SW480 (cell line): ENCODE measurements around the gene RPS19BP1.
"Not testable (repeated sequence)": the region's sequence is repeated elsewhere in the genome, so short reads cannot be mapped to it uniquely, and the experiment has no call there.

Experiments used
- DNase-seq: peaks from one replicate; pipeline ENCODE4 v3.0.0-alpha.2; 2016; ENCODE audit warnings: low spot score

RPS19BP1 gene

DNA sequence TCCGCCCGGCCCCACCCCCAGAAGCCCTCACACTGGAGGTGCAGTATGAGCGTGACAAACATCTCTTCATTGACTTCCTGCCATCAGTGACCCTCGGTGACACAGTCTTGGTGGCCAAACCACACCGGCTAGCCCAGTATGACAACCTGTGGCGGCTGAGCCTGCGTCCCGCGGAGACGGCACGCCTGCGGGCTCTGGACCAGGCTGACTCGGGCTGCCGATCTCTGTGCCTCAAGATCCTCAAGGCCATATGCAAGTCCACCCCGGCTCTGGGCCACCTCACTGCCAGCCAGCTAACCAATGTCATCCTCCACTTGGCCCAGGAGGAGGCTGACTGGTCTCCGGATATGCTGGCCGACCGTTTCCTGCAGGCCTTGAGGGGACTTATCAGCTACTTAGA is 18.8 kb downstream of the RPS19BP1 start:
- DNase-seq = no peak

DNA sequence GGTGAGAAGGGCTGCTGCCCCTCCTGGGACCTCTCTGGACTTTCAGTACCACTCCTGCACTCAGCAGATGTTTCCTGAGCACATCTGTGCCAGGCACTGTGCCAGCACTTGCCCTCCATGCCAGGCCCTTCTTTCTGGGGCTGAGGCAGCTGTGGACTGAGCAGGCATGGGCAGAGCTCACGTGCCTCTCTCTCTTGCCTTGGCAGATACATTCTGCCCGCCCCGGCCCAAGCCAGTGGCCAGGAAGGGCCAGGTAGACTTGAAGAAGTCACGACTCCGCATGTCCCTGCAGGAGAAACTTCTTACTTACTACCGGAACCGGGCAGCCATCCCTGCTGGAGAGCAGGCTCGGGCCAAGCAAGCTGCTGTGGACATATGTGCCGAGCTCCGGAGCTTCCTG is 20.5 kb downstream of the RPS19BP1 start:
- DNase-seq = no peak

DNA sequence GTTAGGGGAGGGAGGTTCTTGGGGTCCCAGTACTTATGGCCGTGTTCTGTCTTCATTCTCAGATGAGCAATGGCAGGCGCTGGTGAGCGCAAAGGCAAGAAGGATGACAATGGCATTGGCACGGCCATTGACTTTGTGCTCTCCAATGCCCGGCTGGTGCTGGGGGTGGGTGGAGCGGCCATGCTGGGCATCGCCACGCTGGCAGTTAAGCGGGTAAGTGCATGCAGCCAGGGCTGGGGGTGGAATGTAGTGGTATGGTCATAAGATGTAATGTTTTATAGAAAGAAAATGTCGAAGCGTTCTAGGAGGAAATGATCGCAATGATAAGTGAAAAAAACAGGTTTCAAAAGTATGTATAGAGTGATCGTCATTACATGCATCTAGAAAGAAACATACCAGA is 21.3 kb downstream of the RPS19BP1 start:
- no peak for DNase-seq

DNA sequence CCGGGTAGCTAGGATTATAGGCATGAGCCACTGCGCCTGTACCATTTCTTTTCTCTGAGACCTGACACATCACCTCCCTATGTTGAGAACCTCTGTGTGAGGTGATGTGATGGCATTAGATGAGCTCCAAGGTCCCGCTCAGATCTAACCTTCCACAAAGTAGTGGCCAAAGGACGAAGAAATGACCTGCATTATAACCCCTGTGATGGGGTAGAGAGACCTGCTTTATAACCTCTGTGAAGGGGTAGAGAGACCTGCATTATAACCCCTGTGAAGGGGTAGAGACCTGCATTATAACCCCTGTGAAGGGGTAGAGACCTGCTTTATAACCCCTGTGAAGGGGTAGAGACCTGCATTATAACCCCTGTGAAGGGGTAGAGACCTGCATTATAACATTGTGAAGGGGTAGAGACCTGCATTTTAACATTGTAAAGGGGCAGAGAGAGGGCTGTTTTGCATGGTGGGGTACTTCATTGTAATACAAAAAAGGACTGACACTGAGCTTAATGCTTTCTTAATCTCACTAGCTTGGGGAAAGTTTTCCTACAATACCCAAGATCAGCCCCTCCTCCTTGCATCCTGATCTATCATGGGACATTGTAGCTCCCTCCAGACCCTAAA is 21.9 kb downstream of the RPS19BP1 start:
- no peak for DNase-seq

DNA sequence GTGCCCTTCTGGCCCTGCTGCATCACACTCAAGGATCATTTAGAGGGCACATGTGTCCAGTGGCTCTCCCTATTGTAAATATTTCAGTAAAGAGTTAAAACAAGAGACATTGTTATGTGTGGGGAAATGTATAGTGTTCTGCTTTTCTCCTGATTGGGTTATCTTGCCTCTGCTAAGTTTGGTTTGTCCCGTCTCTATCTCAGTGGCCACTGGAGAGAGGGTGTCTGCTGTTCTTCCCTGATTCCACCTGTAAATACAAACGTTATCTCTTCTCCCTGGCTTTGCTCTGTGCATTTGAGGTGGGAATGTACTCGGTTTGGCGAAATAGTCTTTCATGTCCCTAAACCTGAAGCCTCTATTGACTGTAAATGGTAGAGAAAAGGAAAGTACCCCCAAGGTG is 24.2 kb downstream of the RPS19BP1 start:
- DNase-seq = no peak

DNA sequence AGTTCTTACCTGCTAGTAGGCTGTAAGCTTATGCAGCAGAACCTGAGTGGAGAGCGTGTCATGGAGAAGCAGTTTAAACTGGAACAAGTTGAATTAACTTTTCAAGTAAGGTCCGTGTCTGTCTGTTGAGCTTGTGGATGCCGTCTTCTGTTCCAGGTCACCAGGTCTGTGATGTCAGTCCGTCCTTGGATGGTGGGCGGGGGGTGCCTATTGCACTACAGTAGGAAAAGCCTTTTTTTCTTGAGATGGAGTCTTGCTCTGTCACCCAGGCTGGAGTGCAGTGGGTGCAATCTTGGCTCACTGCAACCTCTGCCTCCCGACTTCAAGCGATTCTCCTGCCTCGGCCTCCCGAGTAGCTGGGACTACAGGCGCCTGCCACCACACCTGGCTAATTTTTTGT is 25.5 kb downstream of the RPS19BP1 start:
- not testable (repeated sequence) for DNase-seq

DNA sequence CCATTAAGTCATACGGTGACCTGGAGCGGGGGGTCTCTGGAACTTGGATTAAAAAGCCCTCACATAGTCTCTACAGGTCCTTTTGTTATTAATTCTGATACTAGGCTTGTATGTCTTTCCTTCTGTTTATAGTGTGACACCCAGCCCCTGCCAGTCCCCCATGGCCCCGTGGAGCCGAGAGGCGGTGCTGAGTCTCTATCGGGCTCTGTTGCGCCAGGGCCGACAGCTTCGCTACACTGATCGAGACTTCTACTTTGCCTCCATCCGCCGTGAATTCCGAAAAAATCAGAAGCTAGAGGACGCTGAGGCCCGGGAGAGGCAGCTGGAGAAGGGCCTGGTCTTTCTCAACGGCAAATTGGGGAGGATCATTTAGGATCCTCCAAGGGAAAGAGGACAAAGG is 28.5 kb downstream of the RPS19BP1 start:
- no peak for DNase-seq

DNA sequence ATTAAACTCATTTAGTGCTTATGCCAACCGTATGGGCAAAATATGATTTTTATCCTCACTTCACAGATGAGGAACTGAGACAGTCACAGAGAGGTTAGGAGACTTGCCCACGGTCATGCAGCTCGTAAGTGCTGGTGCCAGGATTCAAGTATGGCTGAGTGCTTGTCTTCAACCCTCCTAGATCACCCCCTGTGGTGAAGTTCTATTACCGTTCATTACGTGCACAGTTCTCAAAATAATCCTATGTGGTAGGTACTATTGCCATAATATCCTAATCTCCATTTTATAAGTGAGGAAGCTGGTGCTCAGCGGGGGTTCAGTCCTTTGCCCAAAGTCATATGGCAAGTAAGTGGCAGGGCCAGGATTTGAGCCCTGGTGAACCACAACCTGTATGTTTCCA is 28.9 kb downstream of the RPS19BP1 start:
- DNase-seq = no peak

DNA sequence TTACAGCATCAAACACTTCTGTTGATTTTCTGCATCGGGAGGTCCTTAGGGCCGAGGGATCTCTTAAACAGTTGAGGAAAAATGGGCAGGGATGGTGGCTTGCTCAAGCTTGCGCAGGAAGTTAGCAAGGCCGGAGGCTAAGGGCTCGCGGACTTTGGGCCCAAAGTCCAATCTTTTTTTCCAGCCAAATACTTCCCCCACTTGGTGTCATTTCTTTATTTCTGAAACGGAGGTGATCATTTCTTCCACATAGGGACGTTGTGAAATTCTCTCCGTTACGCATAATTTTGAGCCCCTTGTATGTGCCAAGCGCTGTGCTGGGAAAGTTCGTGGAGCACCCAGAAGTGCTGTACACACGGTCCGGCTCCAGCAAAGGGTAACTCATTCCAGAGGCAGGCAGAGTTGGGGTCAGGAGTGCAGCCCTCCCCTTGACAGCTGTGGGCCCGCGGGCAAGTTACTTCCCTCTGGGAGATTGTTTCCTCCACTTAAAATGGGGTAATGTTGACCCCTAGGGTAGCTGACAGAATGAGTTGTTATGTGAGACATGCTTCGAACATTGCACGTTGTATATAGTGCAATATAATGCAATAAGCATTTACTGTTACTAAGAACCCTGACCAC is 29.6 kb downstream of the RPS19BP1 start:
- DNase-seq = no peak

DNA sequence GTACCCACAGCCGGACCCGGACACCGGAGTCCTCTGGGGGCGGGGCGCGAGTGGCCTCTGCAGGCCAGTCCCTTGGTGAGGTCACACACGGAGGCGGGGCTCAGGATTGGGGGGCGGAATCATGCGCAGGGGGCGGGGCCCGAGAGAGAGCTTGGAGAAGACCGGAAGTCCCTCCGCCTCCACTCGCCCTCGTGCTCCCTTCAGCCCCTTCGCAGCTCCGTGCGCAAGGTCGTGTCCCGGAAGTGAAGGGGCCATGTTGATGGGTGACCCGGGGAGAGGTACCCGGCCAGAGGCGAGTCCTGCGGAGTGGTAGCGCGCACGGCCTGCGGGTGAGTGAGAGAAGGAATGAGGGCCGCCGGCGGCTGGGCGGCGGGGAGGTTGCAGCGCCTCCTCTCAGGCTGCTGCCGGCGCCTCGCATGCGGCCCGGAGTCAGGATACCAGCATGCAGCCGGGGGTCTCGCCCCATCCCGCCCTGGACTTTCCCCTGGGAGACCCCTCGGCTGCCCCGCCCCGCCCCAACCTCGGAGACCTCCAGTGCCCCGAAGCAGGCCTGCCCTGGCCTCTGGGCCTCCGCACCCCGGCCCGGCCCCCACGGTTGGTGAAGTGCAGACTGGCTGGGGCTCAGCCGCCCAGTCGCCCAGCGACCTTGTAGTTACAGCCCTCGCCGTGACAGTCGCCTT is 30.3 kb downstream of the RPS19BP1 start, which contains the start of gene MIEF1:
Gene MIEF1, plus strand, starts transcription at position 182 of the 680 bp plus-strand sequence. CDS start 9,005 bp downstream, outside the sequence.
- DNase-seq = peak; percentile 98

DNA sequence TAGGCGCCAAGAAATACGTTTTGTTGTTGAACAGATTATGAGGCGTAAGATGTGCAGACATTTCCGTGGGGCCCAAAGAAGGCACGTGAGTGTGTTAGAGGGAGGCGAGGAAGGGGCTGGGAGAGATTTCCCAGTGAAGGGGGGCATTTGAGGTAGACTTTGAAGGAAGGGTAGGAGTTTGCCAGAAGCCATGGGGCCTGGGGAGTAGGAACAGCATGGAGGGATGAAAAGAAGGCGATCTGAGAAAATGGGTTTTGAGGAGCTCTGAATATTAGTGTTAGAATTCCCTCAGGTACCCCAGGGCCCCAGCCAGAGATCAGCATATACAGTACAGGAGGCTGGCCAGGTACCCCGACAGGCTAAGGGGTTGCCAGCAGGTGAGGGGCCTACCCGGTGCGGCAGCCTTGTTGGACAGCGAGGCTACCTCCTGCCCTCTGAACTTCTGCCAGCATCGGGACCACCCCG is 30.9 kb downstream of the RPS19BP1 start:
- DNase-seq = no peak

DNA sequence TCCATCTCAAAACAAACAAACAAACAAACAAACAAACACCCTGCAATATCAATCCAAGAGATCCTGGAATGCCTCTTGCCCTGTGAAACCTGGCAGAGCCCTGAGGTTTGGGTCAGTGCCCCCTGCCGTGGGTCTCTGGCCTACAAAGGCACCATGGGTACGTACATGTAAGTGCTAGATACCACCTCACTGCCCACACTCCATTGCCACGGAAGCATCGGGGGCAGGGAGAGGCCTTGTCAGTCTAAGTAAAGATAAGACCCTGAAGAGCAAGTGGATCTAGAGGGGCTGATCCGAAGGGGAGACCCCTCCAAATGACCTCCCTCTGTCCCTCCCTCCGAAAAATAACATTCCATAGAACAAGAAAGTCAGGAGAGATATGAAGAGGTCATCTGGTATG is 32.4 kb downstream of the RPS19BP1 start:
- no peak for DNase-seq

DNA sequence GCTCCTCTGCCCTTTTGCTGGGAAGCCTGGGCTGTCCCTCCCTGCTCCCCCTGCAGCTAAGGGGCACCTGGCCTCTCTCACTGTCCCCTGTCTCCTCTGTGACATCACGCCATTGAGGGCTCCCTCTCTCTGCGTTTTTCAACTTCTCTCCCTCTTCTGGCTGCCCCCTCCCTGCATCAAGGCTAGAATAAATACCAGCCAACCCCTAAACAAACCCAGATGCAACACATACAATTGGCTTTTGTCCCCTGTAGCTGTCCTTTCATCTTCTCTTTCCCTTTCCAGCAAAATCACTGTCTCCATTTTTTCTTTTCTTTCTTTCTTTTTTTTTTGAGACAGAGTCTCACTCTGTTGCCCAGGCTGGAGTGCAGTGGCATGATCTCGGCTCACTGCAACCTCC is 33.7 kb downstream of the RPS19BP1 start:
- DNase-seq = no peak

DNA sequence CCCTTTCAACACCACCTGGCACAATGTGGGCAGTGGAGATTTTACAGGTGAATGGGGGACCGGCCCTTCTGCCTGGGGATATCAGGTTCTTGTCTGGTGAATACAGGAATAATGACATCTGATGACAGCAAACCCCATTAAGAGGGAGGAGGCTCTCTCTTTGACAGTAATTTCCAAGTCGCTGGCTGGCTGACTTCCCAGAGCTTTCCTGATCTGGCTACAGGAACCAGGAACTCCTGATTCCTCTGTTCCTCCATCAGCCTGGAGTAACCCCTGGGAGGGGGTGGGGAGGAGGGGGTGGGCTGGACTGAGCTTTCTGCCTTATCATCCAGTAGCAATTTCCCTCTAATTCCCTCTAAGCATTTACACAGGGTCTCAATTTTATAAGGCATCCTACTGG is 34.2 kb downstream of the RPS19BP1 start:
- no peak for DNase-seq

DNA sequence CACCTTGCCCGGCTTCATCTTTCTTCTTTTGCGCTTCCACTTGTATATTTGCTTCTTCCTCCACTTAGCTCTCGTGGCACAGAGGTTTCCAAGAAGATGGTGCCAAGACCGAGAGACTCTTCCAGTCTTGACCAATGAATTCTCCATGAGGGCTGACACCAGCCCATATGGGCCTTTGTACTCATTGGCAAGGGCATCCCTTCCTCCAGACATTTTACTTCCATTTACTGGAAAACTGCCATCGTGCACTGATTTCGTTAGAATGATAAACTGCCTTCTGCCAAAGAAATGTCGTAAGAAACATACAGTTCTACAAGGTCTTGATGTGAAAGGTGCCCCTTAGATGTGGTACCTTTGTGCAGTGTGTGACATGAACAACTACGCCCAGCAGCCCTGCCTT is 35.1 kb downstream of the RPS19BP1 start:
- no peak for DNase-seq

DNA sequence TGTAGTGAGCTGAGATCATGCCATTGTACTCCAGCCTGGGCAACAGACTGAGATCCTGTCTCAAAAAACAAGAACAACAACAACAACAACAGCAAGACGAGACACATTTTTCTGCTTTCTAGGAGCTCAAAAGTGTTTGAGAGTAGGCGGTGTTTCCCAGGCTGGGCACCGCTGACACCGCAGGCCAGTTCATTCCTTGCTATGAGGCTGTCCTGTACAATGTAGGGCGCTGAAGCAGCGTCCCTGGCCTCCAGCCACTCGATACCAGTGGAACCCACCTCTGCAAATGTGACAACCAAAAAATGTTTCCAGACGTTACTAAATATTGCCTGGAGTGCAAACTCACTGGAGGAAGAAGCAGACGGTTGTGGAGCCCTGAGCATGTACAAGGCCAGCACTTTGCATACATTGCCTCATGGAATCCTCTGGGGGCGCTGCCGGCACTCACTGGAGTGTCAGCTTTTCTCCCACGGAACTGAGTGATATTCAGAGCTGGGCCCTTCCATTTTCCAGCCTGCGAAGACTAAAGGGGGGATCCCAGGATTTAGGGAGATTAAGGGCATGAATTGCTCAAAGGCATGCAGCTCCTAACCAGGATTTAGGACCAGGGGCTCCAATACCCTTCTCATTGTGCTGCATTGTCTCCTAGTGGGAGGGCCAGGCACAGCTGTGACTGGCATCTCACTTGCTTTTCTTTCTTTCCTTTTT is 36.3 kb downstream of the RPS19BP1 start:
- DNase-seq = peak; percentile 62

DNA sequence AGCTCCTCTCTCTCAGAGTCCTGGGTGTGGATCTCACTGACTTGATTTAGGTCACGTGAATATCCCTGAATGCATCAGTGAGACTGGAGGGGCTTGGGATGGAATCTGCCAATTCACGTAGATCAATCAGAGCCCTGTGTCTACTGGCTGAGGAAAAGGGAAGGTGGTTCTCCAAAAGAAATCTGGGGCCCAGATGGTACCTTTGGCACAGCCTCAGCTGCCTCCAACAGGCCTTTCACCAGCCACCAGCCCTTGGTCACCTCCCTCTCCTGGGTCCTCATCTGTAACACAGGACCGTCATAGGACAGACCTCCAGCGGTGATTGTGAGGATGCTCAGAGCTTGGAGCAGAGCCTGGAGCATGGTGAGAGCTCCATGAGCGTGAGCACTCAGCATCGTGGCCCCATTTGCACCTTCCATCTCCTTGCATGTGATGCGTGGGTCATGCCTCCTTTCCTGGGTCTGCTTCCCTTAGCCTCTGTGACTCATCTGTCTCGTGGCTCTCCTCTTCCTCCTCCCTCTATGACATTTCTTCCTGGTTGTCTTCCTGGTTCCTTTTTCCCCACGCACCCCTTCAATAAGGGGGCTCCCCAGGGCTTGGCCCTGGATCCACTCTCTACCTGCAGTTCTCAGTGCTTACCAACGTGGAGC is 38.0 kb downstream of the RPS19BP1 start:
- no peak for DNase-seq

DNA sequence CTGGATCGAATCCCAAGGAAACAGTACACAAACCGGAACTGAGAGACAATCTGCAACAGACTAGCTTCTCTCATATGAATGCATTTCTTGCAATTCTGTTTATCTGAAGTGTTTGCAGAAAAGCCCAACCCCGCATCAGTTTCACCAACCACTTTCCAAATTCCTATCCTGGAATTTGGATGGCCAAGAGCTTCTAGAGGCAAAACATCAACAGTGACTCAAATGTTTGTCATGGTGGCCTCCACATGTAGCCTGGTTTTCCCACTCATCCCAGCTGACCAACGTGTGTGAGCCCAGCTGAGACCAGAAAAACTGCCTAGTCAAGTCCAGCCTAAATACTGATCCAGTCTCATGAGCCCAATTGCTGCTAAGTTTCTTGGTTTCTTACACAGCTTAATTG is 38.8 kb downstream of the RPS19BP1 start:
- no peak for DNase-seq

DNA sequence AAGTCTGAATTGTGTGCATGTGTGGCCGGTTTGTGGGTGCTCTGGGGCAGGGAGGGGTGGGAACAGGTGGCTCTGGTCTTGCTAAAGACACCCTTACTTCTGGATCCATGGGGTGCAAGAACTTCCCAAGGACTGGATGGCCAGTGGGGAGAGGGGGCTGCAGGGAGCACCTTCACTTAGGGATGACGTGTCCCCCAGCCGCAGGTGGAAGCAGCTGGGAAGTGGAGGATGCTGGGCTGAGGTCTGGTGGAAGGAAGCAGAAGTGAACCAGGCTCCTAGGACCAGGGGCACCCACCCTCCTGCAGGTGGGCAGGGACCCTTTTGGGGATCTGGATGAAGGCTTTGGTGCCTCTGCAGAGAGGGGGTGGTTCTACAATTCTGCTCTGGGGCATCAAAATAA is 40.4 kb downstream of the RPS19BP1 start:
- no peak for DNase-seq

DNA sequence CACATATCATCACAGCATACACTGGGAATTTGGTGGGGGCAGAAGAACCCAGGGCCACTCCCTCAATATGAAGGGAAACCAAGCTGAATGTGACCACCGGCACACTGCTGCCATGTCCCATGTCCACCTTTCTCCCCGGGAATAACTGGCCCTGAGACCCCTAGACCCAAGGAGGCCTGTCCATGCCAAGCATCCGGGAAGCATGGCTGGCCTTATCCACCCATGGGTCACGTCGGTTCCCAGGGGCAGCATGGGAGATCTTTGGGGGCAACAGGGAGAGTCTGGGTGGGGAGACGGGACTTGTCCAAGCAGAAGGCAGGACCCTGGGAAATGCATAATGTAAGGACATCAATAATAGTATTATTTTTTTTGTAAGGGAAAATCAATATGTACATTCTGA is 40.9 kb downstream of the RPS19BP1 start:
- no peak for DNase-seq

DNA sequence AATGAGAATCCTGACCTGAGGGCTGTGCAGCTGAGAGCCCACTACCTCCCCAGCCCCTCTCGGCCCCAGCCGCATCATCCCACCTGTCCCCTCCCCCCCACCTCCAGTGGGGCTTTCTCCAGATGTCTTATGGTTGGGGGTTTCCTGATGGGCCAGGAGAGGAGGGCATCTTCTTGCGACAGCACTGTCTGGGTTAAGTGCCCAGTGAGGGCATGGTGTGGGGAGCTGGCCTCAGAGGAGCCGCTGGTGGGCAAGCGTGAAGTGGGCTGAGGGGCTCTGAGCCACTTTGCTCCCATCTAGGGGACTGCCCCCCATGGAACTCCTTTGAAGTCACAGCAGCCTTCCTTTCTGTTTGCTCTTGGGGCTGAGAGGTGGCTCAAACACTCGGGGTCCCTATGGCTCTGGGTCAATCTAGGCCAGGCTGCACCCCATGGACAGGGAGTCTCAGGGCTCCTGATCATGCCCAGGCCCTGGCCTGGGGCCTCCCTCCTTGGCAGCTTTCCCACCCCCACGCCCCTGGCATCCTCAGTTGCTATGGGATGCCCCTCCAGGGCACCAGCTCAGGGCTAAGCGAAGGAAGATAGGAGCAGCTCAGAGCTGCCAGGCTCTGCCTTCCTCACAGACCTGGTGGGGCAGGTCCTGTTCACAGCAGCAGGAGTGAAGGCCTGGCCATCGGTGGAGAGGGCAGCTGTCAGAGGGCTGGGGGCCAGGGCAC is 41.4 kb downstream of the RPS19BP1 start:
- DNase-seq = no peak
